Measurements from ENCODE around the gene TAF7L.

The TAF7L gene

GRCh38 chrX:101274198-101274597 lies 16.9 kb downstream of the TAF7L start:
- Histone ChIP-seq H3K4me3 (ENCODE audit: low read depth, low read length) (no peak overlapping the region), H3K9me3 (ENCODE audit: control insufficient read depth, insufficient read depth, low read depth, low read length) (no peaks in the 10 kb centered on the region), H3K4me1 (ENCODE audit: control insufficient read depth, insufficient read depth, low read length) (no peaks in the 10 kb centered on the region), H3K36me3 (ENCODE audit: control insufficient read depth in 2 of 2, insufficient read depth in 1 of 2, low read length in 2 of 2) (no peaks in the 10 kb centered on the region), H3K27ac (ENCODE audit: extremely low read depth, low read depth, low read length) (no peak overlapping the region)
- CTCF ChIA-PET, result interaction anchor here (0.8 to 0.9 kb wide), 2 partner anchors 12 to 13 kb away, joined by 3 to 4 read pairs; no protein-coding TSS in a partner anchor
- TF ChIP-seq ZNF426 (tag by site-specific recombination; IDR thresholded peaks at IDR 0.05), result no peak
- no peak for TF ChIP-seq SP3 (tag by site-specific recombination; IDR thresholded peaks at IDR 0.05)
- TF ChIP-seq KLF7 (tag by site-specific recombination; IDR thresholded peaks at IDR 0.05; ENCODE audit: borderline replicate concordance), result no peak
- TF ChIP-seq, protein P1, sequence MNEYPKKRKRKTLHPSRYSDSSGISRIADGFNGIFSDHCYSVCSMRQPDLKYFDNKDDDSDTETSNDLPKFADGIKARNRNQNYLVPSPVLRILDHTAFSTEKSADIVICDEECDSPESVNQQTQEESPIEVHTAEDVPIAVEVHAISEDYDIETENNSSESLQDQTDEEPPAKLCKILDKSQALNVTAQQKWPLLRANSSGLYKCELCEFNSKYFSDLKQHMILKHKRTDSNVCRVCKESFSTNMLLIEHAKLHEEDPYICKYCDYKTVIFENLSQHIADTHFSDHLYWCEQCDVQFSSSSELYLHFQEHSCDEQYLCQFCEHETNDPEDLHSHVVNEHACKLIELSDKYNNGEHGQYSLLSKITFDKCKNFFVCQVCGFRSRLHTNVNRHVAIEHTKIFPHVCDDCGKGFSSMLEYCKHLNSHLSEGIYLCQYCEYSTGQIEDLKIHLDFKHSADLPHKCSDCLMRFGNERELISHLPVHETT (tag by site-specific recombination; IDR thresholded peaks at IDR 0.05), result no peak
- TF ChIP-seq GFI1B (tag by site-specific recombination; IDR thresholded peaks at IDR 0.05), result no peak
- no peak for TF ChIP-seq ZNF747 (tag by site-specific recombination; IDR thresholded peaks at IDR 0.05)
- no peak for TF ChIP-seq ZNF654 (tag by site-specific recombination; IDR thresholded peaks at IDR 0.05; ENCODE audit: low read depth)
- POLR2A ChIA-PET, result no interaction called here

DNA sequence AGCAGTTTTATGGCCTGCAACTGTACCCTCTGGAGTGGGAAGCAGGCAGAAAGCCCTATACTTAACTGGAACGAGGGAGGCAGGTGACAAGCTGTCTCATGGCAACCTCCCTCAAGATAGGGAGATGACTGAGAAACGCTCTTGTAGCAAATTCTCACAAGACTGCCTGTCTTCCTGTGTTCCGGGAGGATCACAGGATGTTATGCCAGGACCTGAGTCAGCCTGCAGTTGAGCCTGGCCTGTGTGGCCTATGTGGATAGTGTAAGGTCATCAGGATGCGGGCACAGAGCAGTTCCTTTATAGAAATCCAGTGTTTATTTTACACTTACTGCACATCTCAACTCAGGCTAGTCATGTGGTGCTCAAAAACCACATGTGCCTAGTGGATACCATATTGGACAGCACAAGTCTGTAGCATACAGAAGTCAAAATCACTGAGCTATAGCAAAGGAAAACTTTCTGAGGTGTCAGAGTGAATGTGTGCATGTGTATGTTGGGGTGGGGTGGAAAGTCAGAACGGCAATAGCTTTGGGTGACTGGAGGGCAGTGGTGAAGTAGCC lies 25.2 kb downstream of the TAF7L start:
- Histone ChIP-seq H3K4me1 (ENCODE audit: control insufficient read depth, insufficient read depth, low read length) (no peaks in the 10 kb centered on the region), H3K27ac (ENCODE audit: extremely low read depth, low read depth, low read length) (no peak overlapping the region), H3K4me3 (ENCODE audit: low read depth, low read length) (no peak overlapping the region), H3K9me3 (ENCODE audit: control insufficient read depth, insufficient read depth, low read depth, low read length) (no peaks in the 10 kb centered on the region), H3K36me3 (ENCODE audit: control insufficient read depth in 2 of 2, insufficient read depth in 1 of 2, low read length in 2 of 2) (no peaks in the 10 kb centered on the region)
- ChIA-PET POLR2A (no interaction called here), CTCF (interaction anchor here (0.5 kb wide), 1 partner anchor 539 kb away, joined by 3 read pairs; no protein-coding TSS in a partner anchor)
- TF ChIP-seq ZNF266 (tag by site-specific recombination; IDR thresholded peaks at IDR 0.05; ENCODE audit: low read depth), result no peak
- no peak for TF ChIP-seq ZNF645 (tag by site-specific recombination; IDR thresholded peaks at IDR 0.05)
- no peak for TF ChIP-seq ZFP69B (tag by site-specific recombination; IDR thresholded peaks at IDR 0.05)
- TF ChIP-seq BCL11A (tag by site-specific recombination; IDR thresholded peaks at IDR 0.05; ENCODE audit: low read depth), result no peak
- TF ChIP-seq ZNF133 (tag by site-specific recombination; IDR thresholded peaks at IDR 0.05), result no peak
- TF ChIP-seq ZBTB7A (tag by site-specific recombination; IDR thresholded peaks at IDR 0.05; ENCODE audit: low read depth), result no peak

GRCh38 chrX:101263766-101264165 lies 27.4 kb downstream of the TAF7L start:
- Histone ChIP-seq H3K36me3 (ENCODE audit: control insufficient read depth in 2 of 2, insufficient read depth in 1 of 2, low read length in 2 of 2) (no peaks in the 10 kb centered on the region), H3K4me3 (ENCODE audit: low read depth, low read length) (no peak overlapping the region), H3K27ac (ENCODE audit: extremely low read depth, low read depth, low read length) (no peak overlapping the region), H3K4me1 (ENCODE audit: control insufficient read depth, insufficient read depth, low read length) (no peaks in the 10 kb centered on the region), H3K9me3 (ENCODE audit: control insufficient read depth, insufficient read depth, low read depth, low read length) (no peaks in the 10 kb centered on the region)
- TF ChIP-seq ZXDB (tag by site-specific recombination; IDR thresholded peaks at IDR 0.05), result no peak
- TF ChIP-seq ZNF664 (tag by site-specific recombination; IDR thresholded peaks at IDR 0.05), result no peak
- no peak for TF ChIP-seq ZBTB44 (tag by site-specific recombination; IDR thresholded peaks at IDR 0.05)
- TF ChIP-seq ZNF311 (tag by site-specific recombination; IDR thresholded peaks at IDR 0.05; ENCODE audit: borderline replicate concordance), result no peak
- no peak for TF ChIP-seq ZNF132 (tag by site-specific recombination; IDR thresholded peaks at IDR 0.05; ENCODE audit: borderline replicate concordance)
- ChIA-PET CTCF (no interaction called here), POLR2A (no interaction called here)

Measured in HEK293 (cell line).